Fibroblast of lung (primary cell): ENCODE measurements around the gene USP17L27.

Experiments
- CTCF ChIP-seq, 2 donors: IDR thresholded peaks in 1 of 2; conservative IDR thresholded peaks in 1 of 2; 1 replicate in 1 of 2; 2 replicates in 1 of 2; pipeline ENCODE4 v1.5.1; 2011 to 2012; ENCODE audit warnings: low read length in 2 of 2, control low read depth in 1 of 2, inconsistent platforms in 1 of 2, low read depth in 1 of 2, mild to moderate bottlenecking in 1 of 2
- EZH2 ChIP-seq: IDR thresholded peaks from 2 replicates; pipeline ENCODE4 v1.5.1; 2012; ENCODE audit warnings: low read length, control low read depth, mild to moderate bottlenecking; ENCODE audit errors: missing control alignments

GRCh38 chr4:9384126-9384525, 40.2 kb downstream of the USP17L27 start:
- TF ChIP-seq EZH2 (no peak), CTCF (conservative IDR thresholded peaks at IDR 0.05 in 1 of 2, IDR thresholded peaks at IDR 0.05 in 1 of 2; ENCODE audit: low read depth in 1 of 2, low read length in 2 of 2) (no peak)
